ENCODE measurements around the gene SEPTIN3.
A peak's percentile ranks its signal among the peaks of the same experiment; 100 is the strongest.
"Not testable (repeated sequence)": the region's sequence is repeated elsewhere in the genome, so short reads cannot be mapped to it uniquely, and the experiment has no call there.

SEPTIN3 gene

GRCh38 chr22:41934284-41935014 lies 34.8 kb upstream of the SEPTIN3 start:
- no peak overlapping the region for H3K27ac Mint-ChIP-seq
- ATAC-seq = no peak
- no peak for DNase-seq (ENCODE audit: low spot score in 2 of 2)
- H3K4me3 Mint-ChIP-seq = no peak overlapping the region
- H3K9me3 Mint-ChIP-seq = no peaks in the 10 kb centered on the region
- peaks cover 38% of the 10 kb centered on the region for H3K36me3 Mint-ChIP-seq
- peaks cover 14% of the 10 kb centered on the region for H3K4me1 Mint-ChIP-seq

- Mint-ChIP-seq H3K4me3 (no peak overlapping the region), H3K27ac (no peak overlapping the region)
These were observed 34.3 kb upstream of the SEPTIN3 start for GRCh38 chr22:41935015-41935351.

GRCh38 chr22:41935509-41935908 lies 33.7 kb upstream of the SEPTIN3 start:
- peak overlapping the region; percentile 80 for H3K27ac Mint-ChIP-seq
- ATAC-seq (no peak), DNase-seq (ENCODE audit: low spot score in 2 of 2) (no peak)
- H3K36me3 Mint-ChIP-seq = peaks cover 49% of the 10 kb centered on the region
- no peaks in the 10 kb centered on the region for H3K9me3 Mint-ChIP-seq
- H3K4me1 Mint-ChIP-seq = peaks cover 25% of the 10 kb centered on the region
- H3K4me3 Mint-ChIP-seq = no peak overlapping the region

More at GRCh38 chr22:41935015-41935351, 34.3 kb upstream of the SEPTIN3 start:
- Mint-ChIP-seq H3K4me1 (peaks cover 19% of the 10 kb centered on the region), H3K36me3 (peaks cover 43% of the 10 kb centered on the region), H3K9me3 (no peaks in the 10 kb centered on the region)
- DNase-seq (ENCODE audit: low spot score in 2 of 2) (no peak), ATAC-seq (no peak)

DNA sequence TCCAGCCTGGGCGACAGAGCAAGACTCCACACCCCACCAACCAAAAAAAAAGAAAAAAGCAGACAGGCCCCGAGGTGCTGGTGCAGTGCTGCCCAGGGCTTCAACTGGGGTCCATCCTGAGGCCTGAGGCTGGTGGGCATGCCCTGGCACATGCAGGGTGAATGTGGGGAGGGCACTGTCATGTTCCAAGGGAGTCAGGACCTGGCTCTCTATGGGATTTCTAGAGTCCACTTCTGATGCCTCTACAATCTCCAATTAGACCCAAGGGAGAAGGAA lies 32.4 kb upstream of the SEPTIN3 start:
- Mint-ChIP-seq H3K4me1 (peaks cover 38% of the 10 kb centered on the region), H3K4me3 (no peak overlapping the region), H3K36me3 (peaks cover 62% of the 10 kb centered on the region), H3K9me3 (no peaks in the 10 kb centered on the region), H3K27ac (no peak overlapping the region)
- DNase-seq (ENCODE audit: low spot score in 2 of 2) = no peak
- ATAC-seq = no peak

DNA sequence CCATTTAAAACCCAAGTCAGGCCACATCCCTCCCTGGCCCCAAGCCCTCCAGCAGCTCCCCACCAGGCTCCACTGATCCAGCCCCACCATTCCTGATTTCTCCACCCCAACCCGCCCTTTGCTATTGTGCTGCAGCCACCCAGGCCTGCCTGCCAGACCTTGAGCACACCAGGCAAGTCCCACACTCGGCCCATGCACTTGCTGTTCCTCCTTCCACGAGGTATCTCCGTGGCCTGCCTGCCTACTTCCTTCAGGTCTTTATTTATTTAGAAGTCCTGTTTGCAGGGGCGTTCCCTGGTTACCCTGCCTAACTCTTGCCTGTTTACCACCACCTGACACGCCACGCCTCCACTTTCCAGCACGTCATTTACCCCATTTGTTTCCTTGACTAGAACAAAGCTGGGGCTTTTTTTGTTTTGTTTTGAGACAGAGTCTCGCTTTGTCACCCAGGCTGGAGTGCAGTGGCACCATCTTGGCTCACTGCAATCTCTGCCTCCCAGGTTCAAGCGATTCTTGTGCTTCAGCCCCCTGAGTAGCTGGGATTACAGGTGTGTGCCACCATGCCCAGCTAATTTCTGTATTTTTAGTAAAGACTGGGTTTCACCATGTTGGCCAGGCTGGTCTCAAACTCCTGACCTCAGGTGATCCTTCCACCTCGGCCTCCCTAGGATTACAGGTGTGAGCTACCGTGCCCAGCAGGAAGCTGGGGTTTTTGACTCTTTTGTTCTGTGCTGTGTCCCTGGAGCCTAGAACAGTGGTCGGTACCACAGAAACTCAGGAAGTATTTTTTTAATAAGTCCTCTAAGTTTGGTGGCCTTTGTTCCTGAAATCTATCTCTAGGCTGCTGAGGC lies 29.0 kb upstream of the SEPTIN3 start:
- H3K27ac Mint-ChIP-seq = peak overlapping the region; percentile 99
- H3K36me3 Mint-ChIP-seq = peaks cover 96% of the 10 kb centered on the region
- no peaks in the 10 kb centered on the region for H3K9me3 Mint-ChIP-seq
- ATAC-seq (peak; percentile 85), DNase-seq (ENCODE audit: low spot score in 2 of 2) (peak; percentile 69 to 95)
- H3K4me1 Mint-ChIP-seq = peaks cover 52% of the 10 kb centered on the region
- peak overlapping the region; percentile 95 for H3K4me3 Mint-ChIP-seq

GRCh38 chr22:41940832-41941765 lies 28.1 kb upstream of the SEPTIN3 start:
- Mint-ChIP-seq H3K4me1 (peaks cover 60% of the 10 kb centered on the region), H3K9me3 (no peaks in the 10 kb centered on the region), H3K36me3 (peaks cover 100% of the 10 kb centered on the region), H3K27ac (peak overlapping the region; percentile 99), H3K4me3 (peak overlapping the region; percentile 95)
- peak; percentile 77 for ATAC-seq
- DNase-seq (ENCODE audit: low spot score in 2 of 2) = peak; percentile 82 to 91

GRCh38 chr22:41943661-41944209 lies 25.5 kb upstream of the SEPTIN3 start:
- H3K4me1 Mint-ChIP-seq = peaks cover 60% of the 10 kb centered on the region
- H3K36me3 Mint-ChIP-seq = peaks cover 83% of the 10 kb centered on the region
- H3K4me3 Mint-ChIP-seq = peak overlapping the region; percentile 62
- ATAC-seq (no peak), DNase-seq (ENCODE audit: low spot score in 2 of 2) (no peak)
- peak overlapping the region; percentile 82 for H3K27ac Mint-ChIP-seq
- H3K9me3 Mint-ChIP-seq = no peaks in the 10 kb centered on the region

GRCh38 chr22:41946629-41947423 lies 22.4 kb upstream of the SEPTIN3 start, which contains the start of gene CENPM:
Gene CENPM, minus strand, starts transcription at chr22:41947152. Its CDS starts 76 bp downstream, at chr22:41947076.
- H3K9me3 Mint-ChIP-seq = no peaks in the 10 kb centered on the region
- peak; percentile 96 for ATAC-seq
- H3K4me3 Mint-ChIP-seq = peak within 1 kb of the TSS; percentile 87
- H3K27ac Mint-ChIP-seq = peak within 1 kb of the TSS; percentile 86
- H3K4me1 Mint-ChIP-seq = peaks cover 38% of the 10 kb centered on the region
- DNase-seq (ENCODE audit: low spot score in 2 of 2) = peak; percentile 86 to 97
- peaks cover 52% of the 10 kb centered on the region for H3K36me3 Mint-ChIP-seq

GRCh38 chr22:41947424-41948080 lies 21.7 kb upstream of the SEPTIN3 start:
- Mint-ChIP-seq H3K4me1 (peaks cover 34% of the 10 kb centered on the region), H3K9me3 (no peaks in the 10 kb centered on the region), H3K36me3 (peaks cover 45% of the 10 kb centered on the region), H3K4me3 (peak overlapping the region; percentile 87), H3K27ac (peak overlapping the region; percentile 86)
- no peak for ATAC-seq
- DNase-seq (ENCODE audit: low spot score in 2 of 2) = no peak

GRCh38 chr22:41948142-41948541 lies 21.1 kb upstream of the SEPTIN3 start:
- DNase-seq (ENCODE audit: low spot score in 2 of 2) = no peak
- Mint-ChIP-seq H3K36me3 (peaks cover 39% of the 10 kb centered on the region), H3K9me3 (no peaks in the 10 kb centered on the region), H3K4me1 (peaks cover 34% of the 10 kb centered on the region), H3K27ac (no peak overlapping the region), H3K4me3 (peak overlapping the region; percentile 87)
- ATAC-seq = no peak

DNA sequence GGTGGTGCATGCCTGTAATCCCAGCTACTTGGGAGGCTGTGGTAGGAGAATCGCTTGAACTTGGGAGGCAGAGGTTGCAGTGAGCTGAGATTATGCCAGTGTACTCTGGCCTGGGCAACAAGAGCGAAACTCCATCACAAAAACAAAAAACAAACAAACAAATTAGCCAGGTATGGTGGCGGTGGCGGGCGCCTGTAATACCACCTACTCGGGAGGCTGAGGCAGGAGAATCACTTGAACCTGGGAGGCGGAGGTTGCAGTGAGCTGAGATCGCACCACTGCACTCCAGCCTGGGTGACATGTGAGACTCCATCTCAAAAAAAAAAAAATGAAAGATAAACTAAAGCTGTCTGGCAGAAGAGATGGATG lies 20.3 kb upstream of the SEPTIN3 start:
- Mint-ChIP-seq H3K27ac (peak overlapping the region; percentile 9), H3K4me1 (peaks cover 27% of the 10 kb centered on the region), H3K36me3 (peaks cover 31% of the 10 kb centered on the region), H3K4me3 (peak overlapping the region; percentile 87)
- not testable (repeated sequence) for H3K9me3 Mint-ChIP-seq; DNase-seq (ENCODE audit: low spot score in 2 of 2); ATAC-seq

DNA sequence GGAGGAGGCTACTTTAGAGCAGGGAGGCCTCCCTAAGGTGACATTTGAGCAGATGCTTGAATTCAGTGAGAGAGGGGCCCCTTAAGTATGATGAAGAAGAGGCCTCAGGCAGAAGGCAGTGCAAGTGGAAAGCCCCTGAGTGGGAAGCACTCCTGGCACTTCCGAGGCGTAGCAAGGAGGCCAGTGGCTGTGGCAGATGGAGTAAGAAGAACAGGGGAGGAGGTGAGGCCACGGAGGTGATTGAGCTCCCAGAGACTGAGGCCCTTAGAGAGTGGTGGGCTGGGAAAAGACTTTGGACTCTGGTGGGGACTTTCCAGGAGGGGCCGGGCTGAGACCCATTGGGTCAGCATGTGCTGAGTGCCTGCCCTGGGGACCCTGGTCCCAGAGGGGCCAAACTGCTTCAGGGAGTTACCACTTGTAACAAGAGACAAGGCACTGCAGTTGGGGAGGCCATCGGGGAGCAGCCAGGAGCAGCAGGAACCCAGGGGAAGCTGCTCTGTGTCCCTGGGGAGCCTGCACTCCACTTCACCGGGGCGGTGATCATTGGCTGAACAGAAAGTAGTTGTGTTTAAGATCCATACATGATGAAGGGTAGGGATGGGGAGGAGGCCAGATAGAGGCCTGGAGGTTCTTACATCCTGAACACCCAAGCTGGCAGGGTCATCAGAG lies 19.8 kb upstream of the SEPTIN3 start:
- H3K27ac Mint-ChIP-seq = peak overlapping the region; percentile 9
- no peak for DNase-seq (ENCODE audit: low spot score in 2 of 2)
- ATAC-seq = no peak
- H3K4me1 Mint-ChIP-seq = peaks cover 25% of the 10 kb centered on the region
- H3K36me3 Mint-ChIP-seq = peaks cover 26% of the 10 kb centered on the region
- H3K9me3 Mint-ChIP-seq = no peaks in the 10 kb centered on the region
- H3K4me3 Mint-ChIP-seq = peak overlapping the region; percentile 87

DNA sequence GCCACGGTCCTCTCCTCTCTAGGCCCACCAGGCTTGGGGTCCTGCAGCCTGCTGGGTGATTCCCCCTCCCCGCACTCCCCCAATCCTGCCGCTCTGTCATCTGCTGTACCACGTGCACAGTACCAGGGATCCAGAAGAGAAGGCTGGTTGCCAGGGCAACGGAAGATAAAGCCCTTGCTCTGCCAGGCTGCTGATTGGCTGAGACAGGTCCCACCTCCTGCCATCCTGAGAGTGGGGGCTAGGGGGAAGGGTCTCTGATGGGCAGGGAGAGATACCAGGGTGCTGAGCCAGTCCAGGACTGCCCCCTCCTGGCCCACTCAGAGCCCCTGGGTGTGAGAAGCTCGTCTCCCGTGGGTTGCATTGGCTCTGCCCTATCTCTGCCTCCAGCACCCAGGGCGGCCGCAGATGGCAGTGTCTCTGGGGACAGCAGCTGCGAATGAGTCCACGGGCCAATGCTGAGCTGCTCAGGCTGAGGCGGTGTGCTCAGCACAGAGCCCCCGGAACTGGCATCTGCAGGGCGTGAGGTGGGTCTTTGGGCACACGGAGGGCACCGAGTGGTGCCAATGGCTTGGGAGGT lies 17.3 kb upstream of the SEPTIN3 start, which contains the start of gene SMIM45:
Gene SMIM45 (plus strand): TSS at position 253 of the 577 bp plus-strand sequence.
- H3K27ac Mint-ChIP-seq = peak within 1 kb of the TSS; percentile 18
- peaks cover 9% of the 10 kb centered on the region for H3K4me1 Mint-ChIP-seq
- DNase-seq (ENCODE audit: low spot score in 2 of 2) = no peak
- peak; percentile 20 for ATAC-seq
- H3K36me3 Mint-ChIP-seq = peaks cover under 1% of the 10 kb centered on the region
- H3K4me3 Mint-ChIP-seq = no peak within 1 kb of the TSS
- no peaks in the 10 kb centered on the region for H3K9me3 Mint-ChIP-seq

Data from stimulated activated effector memory CD8-positive, alpha-beta T cell treated with anti-CD3 and anti-CD28 coated beads, Interleukin-12 subunit alpha, Interleukin-12 subunit beta, amount 100 ng/mL, for 72 hours (primary cell).